WTC11 (cell line): ENCODE measurements around the gene PARD3B. TPM values are rescaled to one million over a fixed set of nuclear protein-coding genes. Genes with fewer than 3 reads are reported as not detected.
"Not testable (repeated sequence)": the region's sequence is repeated elsewhere in the genome, so short reads cannot be mapped to it uniquely, and the experiment has no call there.

ENCODE experiments used
- ATAC-seq: fragments of 200-7000 bp; cut with Tn5 transposase; 2 replicates; pipeline ENCODE4 v1.10.0; 2021; ENCODE audit warnings: mild to moderate bottlenecking, moderate library complexity
- CTCF ChIA-PET: fragments of 300-600 bp; sonication (Branson Sonifier 250); formaldehyde crosslinking; loops from one replicate; lab custom pipeline; 2021; ENCODE audit warnings: antibody characterized with exemption; lab: Charles Lee
- POLR2A ChIA-PET: fragments of 350-600 bp; sonication (Branson Sonifier 250); formaldehyde crosslinking; loops from one replicate; lab custom pipeline; 2021; ENCODE audit warnings: antibody characterized with exemption; lab: Charles Lee
- DNase-seq: peaks from one replicate; pipeline ENCODE4 v3.0.0; 2021; ENCODE audit warnings: low spot score
- H3K27ac Mint-ChIP-seq: 2 replicates; pipeline ENCODE4 v1.8.0; 2021; ENCODE audit warnings: mixed read lengths
- H3K27me3 Mint-ChIP-seq: 2 replicates; pipeline ENCODE4 v1.8.0; 2021; ENCODE audit warnings: low read depth, mild to moderate bottlenecking, moderate library complexity, mixed read lengths
- H3K36me3 Mint-ChIP-seq: 2 replicates; pipeline ENCODE4 v1.8.0; 2021; ENCODE audit warnings: mixed read lengths
- H3K4me1 Mint-ChIP-seq: 2 replicates; pipeline ENCODE4 v1.8.0; 2022; ENCODE audit warnings: mixed read lengths
- H3K4me3 Mint-ChIP-seq: 2 replicates; pipeline ENCODE4 v1.8.0; 2021; ENCODE audit warnings: mild to moderate bottlenecking, moderate library complexity, mixed read lengths
- H3K9me3 Mint-ChIP-seq: 2 replicates; pipeline ENCODE4 v1.8.0; 2021; ENCODE audit warnings: mixed read lengths
- CBFB ChIP-seq: sonication (generic); formaldehyde crosslinking; IDR thresholded peaks from 2 replicates; pipeline ENCODE4 v1.8.1; 2022; ENCODE audit warnings: mild to moderate bottlenecking, low read depth, missing genetic modification reagents
- E2F5 ChIP-seq: sonication (generic); formaldehyde crosslinking; IDR thresholded peaks from 2 replicates; pipeline ENCODE4 v1.8.1; 2022; ENCODE audit warnings: mild to moderate bottlenecking, moderate library complexity, missing genetic modification reagents
- ELF4 ChIP-seq: sonication (generic); formaldehyde crosslinking; IDR thresholded peaks from 2 replicates; pipeline ENCODE4 v1.8.1; 2022; ENCODE audit warnings: low read depth, mild to moderate bottlenecking, moderate library complexity, missing genetic modification reagents
- FOXJ3 ChIP-seq: sonication (generic); formaldehyde crosslinking; IDR thresholded peaks from 2 replicates; pipeline ENCODE4 v1.9.0; 2021; ENCODE audit warnings: missing genetic modification reagents, mild to moderate bottlenecking, borderline replicate concordance
- GABPB1 ChIP-seq: sonication (generic); formaldehyde crosslinking; IDR thresholded peaks from 2 replicates; pipeline ENCODE4 v1.8.1; 2023; ENCODE audit warnings: mild to moderate bottlenecking, missing genetic modification reagents
- GTF2I ChIP-seq: fragments of 250-450 bp; sonication (Bioruptor Pico); conservative IDR thresholded peaks from 2 replicates; pipeline ENCODE4 v1.4.0; 2021; ENCODE audit warnings: mild to moderate bottlenecking
- HMGXB4 ChIP-seq: sonication (generic); formaldehyde crosslinking; IDR thresholded peaks from 2 replicates; pipeline ENCODE4 v1.8.1; 2023; ENCODE audit warnings: mild to moderate bottlenecking, moderate library complexity, missing genetic modification reagents
- JUN ChIP-seq: sonication (generic); formaldehyde crosslinking; IDR thresholded peaks from 2 replicates; pipeline ENCODE4 v1.8.0; 2023; ENCODE audit warnings: mild to moderate bottlenecking, missing genetic modification reagents
- NFATC4 ChIP-seq: fragments of 250-450 bp; sonication (Bioruptor Pico); IDR thresholded peaks from 2 replicates; pipeline ENCODE4 v1.9.0; 2021; ENCODE audit warnings: mild to moderate bottlenecking
- NR1H2 ChIP-seq: sonication (generic); formaldehyde crosslinking; IDR thresholded peaks from 2 replicates; pipeline ENCODE4 v1.9.0; 2021; ENCODE audit warnings: mild to moderate bottlenecking, moderate library complexity, missing genetic modification reagents
- OVOL2 ChIP-seq: fragments of 250-450 bp; sonication (Bioruptor Pico); IDR thresholded peaks from 2 replicates; pipeline ENCODE4 v1.9.0; 2021; ENCODE audit warnings: mild to moderate bottlenecking, borderline replicate concordance
- SMAD3 ChIP-seq: sonication (generic); formaldehyde crosslinking; IDR thresholded peaks from 2 replicates; pipeline ENCODE4 v1.8.0; 2022; ENCODE audit warnings: missing genetic modification reagents, mild to moderate bottlenecking, borderline replicate concordance
- SMAD4 ChIP-seq: sonication (generic); formaldehyde crosslinking; IDR thresholded peaks from 2 replicates; pipeline ENCODE4 v1.8.0; 2022; ENCODE audit warnings: mild to moderate bottlenecking, missing genetic modification reagents
- TEAD1 ChIP-seq: sonication (generic); formaldehyde crosslinking; IDR thresholded peaks from 2 replicates; pipeline ENCODE4 v1.8.0; 2022; ENCODE audit warnings: mild to moderate bottlenecking, missing genetic modification reagents
- ZNF219 ChIP-seq: sonication (generic); formaldehyde crosslinking; IDR thresholded peaks from 2 replicates; pipeline ENCODE4 v1.8.0; 2023; ENCODE audit warnings: missing genetic modification reagents, mild to moderate bottlenecking, borderline replicate concordance
- ZNF263 ChIP-seq: sonication (generic); formaldehyde crosslinking; IDR thresholded peaks from 2 replicates; pipeline ENCODE4 v1.8.1; 2022; ENCODE audit warnings: low read depth, mild to moderate bottlenecking, moderate library complexity, missing genetic modification reagents
- ZNF317 ChIP-seq: sonication (generic); formaldehyde crosslinking; IDR thresholded peaks from 2 replicates; pipeline ENCODE4 v1.8.1; 2023; ENCODE audit warnings: low read depth, mild to moderate bottlenecking, moderate library complexity, missing genetic modification reagents, borderline replicate concordance
- ZNF425 ChIP-seq: fragments of 250-450 bp; sonication (Bioruptor Pico); conservative IDR thresholded peaks from 2 replicates; pipeline ENCODE4 v1.9.0; 2021; ENCODE audit warnings: mild to moderate bottlenecking
- total RNA-seq: library from RNA; stranded (reverse); gene quantifications from 3 replicates; pipeline ENCODE4 v1.2.3, GENCODE V29; 2021
- TF ChIP-seq, protein P1 (sequence below): sonication (generic); formaldehyde crosslinking; IDR thresholded peaks from 2 replicates; pipeline ENCODE4 v1.8.0; 2022; ENCODE audit warnings: mild to moderate bottlenecking, missing genetic modification reagents
- TF ChIP-seq, protein P2 (sequence below): fragments of 250-450 bp; sonication (Bioruptor Pico); IDR thresholded peaks from 2 replicates; pipeline ENCODE4 v1.9.0; 2021; ENCODE audit warnings: mild to moderate bottlenecking, borderline replicate concordance

The PARD3B gene
- total RNA-seq, 1 experiment from 2014 or later, result 5.6 TPM

DNA sequence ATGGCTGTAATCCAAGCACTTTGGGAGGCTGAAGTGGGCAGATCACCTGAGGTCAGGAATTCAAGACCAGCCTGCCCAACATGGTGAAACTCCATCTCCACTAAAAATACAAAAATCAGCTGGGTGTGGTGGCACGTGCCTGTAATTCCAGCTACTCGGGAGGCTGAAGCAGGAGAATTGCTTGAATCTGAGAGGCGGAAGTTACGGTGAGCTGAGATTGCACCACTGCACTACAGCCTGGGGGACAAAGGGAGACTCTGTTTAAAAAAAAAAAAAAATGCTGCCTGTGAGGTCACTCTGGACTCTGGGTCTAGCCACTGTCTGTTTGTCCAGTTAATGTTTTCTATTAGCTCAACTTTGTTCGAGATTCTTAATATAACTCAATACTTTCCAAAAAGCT is 673.5 kb downstream of the PARD3B start:
- POLR2A ChIA-PET, result interaction anchor here (0.7 kb wide), 1 partner anchor 1685 kb away, joined by 3 read pairs; no protein-coding TSS in a partner anchor
- DNase-seq, H3K27ac Mint-ChIP-seq, H3K36me3 Mint-ChIP-seq, ATAC-seq, H3K9me3 Mint-ChIP-seq, H3K27me3 Mint-ChIP-seq, H3K4me3 Mint-ChIP-seq, CTCF ChIA-PET: not testable (repeated sequence)
- H3K4me1 Mint-ChIP-seq, result peaks cover 15% of the 10 kb centered on the region
- TF ChIP-seq GABPB1 (CRISPR knock-in tag), result peak; percentile 33; the same call in 1 of the 2 replicates

DNA sequence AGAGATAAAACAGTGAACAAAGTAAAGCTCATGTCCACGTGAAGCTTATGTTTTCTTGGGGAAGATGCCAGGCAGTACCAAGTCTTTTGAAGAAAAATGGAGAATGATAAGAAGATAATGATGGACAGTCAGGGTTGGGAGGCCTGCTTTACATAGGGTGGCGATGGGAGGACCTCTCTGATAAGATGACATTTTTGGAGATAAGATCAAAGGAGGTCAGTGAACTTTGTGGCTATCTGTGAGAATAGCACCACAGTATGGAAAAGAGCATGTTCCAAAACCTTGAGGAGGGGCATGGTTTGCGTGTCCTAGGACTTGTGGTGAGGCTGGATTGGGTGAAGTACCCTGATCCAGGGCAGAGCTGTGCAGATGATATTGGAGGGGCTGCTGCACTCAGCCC is 675.3 kb downstream of the PARD3B start:
- peaks cover 7% of the 10 kb centered on the region for H3K36me3 Mint-ChIP-seq
- no peak overlapping the region for H3K27ac Mint-ChIP-seq
- peaks cover 2% of the 10 kb centered on the region; the same call in 1 of the 2 replicates for H3K4me1 Mint-ChIP-seq
- TF ChIP-seq ZNF425, result no peak
- no peak for TF ChIP-seq HMGXB4 (CRISPR knock-in tag)
- TF ChIP-seq, protein P1, sequence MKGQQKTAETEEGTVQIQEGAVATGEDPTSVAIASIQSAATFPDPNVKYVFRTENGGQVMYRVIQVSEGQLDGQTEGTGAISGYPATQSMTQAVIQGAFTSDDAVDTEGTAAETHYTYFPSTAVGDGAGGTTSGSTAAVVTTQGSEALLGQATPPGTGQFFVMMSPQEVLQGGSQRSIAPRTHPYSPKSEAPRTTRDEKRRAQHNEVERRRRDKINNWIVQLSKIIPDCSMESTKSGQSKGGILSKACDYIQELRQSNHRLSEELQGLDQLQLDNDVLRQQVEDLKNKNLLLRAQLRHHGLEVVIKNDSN (CRISPR knock-in tag), result no peak
- TF ChIP-seq TEAD1 (CRISPR knock-in tag), result no peak
- peaks cover 8% of the 10 kb centered on the region for H3K9me3 Mint-ChIP-seq
- H3K4me3 Mint-ChIP-seq, result no peak overlapping the region
- DNase-seq (no peak), ATAC-seq (no peak)
- ChIA-PET POLR2A (no interaction called here), CTCF (interaction anchor here (0.5 kb wide), 1 partner anchor 1055 kb away, joined by 4 read pairs; no protein-coding TSS in a partner anchor)
- H3K27me3 Mint-ChIP-seq, result no peaks in the 10 kb centered on the region

GRCh38 chr2:205232086-205232485 is 686.8 kb downstream of the PARD3B start:
- Mint-ChIP-seq H3K36me3 (no peaks in the 10 kb centered on the region), H3K4me1 (no peaks in the 10 kb centered on the region), H3K9me3 (peaks cover 11% of the 10 kb centered on the region), H3K27me3 (no peaks in the 10 kb centered on the region), H3K4me3 (no peak overlapping the region), H3K27ac (no peak overlapping the region)
- DNase-seq (no peak), ATAC-seq (no peak)
- POLR2A ChIA-PET, result no interaction called here
- CTCF ChIA-PET, result no interaction called here
- TF ChIP-seq E2F5 (CRISPR knock-in tag) (no peak), JUN (CRISPR knock-in tag) (no peak), CBFB (CRISPR knock-in tag) (no peak), GTF2I (CRISPR knock-in tag) (no peak), ELF4 (CRISPR knock-in tag) (no peak), SMAD4 (CRISPR knock-in tag) (no peak), NFATC4 (no peak), FOXJ3 (CRISPR knock-in tag) (no peak), ZNF219 (CRISPR knock-in tag) (no peak), ZNF317 (CRISPR knock-in tag) (no peak), OVOL2 (CRISPR knock-in tag) (no peak), SMAD3 (CRISPR knock-in tag) (no peak), ZNF263 (CRISPR knock-in tag) (no peak), NR1H2 (CRISPR knock-in tag) (no peak)
- TF ChIP-seq, protein P2, sequence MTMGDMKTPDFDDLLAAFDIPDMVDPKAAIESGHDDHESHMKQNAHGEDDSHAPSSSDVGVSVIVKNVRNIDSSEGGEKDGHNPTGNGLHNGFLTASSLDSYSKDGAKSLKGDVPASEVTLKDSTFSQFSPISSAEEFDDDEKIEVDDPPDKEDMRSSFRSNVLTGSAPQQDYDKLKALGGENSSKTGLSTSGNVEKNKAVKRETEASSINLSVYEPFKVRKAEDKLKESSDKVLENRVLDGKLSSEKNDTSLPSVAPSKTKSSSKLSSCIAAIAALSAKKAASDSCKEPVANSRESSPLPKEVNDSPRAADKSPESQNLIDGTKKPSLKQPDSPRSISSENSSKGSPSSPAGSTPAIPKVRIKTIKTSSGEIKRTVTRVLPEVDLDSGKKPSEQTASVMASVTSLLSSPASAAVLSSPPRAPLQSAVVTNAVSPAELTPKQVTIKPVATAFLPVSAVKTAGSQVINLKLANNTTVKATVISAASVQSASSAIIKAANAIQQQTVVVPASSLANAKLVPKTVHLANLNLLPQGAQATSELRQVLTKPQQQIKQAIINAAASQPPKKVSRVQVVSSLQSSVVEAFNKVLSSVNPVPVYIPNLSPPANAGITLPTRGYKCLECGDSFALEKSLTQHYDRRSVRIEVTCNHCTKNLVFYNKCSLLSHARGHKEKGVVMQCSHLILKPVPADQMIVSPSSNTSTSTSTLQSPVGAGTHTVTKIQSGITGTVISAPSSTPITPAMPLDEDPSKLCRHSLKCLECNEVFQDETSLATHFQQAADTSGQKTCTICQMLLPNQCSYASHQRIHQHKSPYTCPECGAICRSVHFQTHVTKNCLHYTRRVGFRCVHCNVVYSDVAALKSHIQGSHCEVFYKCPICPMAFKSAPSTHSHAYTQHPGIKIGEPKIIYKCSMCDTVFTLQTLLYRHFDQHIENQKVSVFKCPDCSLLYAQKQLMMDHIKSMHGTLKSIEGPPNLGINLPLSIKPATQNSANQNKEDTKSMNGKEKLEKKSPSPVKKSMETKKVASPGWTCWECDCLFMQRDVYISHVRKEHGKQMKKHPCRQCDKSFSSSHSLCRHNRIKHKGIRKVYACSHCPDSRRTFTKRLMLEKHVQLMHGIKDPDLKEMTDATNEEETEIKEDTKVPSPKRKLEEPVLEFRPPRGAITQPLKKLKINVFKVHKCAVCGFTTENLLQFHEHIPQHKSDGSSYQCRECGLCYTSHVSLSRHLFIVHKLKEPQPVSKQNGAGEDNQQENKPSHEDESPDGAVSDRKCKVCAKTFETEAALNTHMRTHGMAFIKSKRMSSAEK (CRISPR knock-in tag), result no peak
